Measurements from ENCODE around the gene FAM13A.

- TF ChIP-seq CTCF (tag by site-specific recombination; IDR thresholded peaks at IDR 0.05) (no peak), YY1 (tag by site-specific recombination; IDR thresholded peaks at IDR 0.05) (no peak), ZNF704 (tag by site-specific recombination; IDR thresholded peaks at IDR 0.05) (no peak), TCF7L2 (IDR thresholded peaks at IDR 0.05; ENCODE audit: borderline replicate concordance, low read depth, low read length) (no peak), ZNF544 (tag by site-specific recombination; IDR thresholded peaks at IDR 0.05) (no peak), ZNF211 (tag by site-specific recombination; IDR thresholded peaks at IDR 0.05; ENCODE audit: low read depth) (no peak), ZNF777 (tag by site-specific recombination; IDR thresholded peaks at IDR 0.05; ENCODE audit: borderline replicate concordance) (no peak), ZNF274 (IDR thresholded peaks at IDR 0.05; ENCODE audit: low read length) (no peak), ZNF274 (tag by site-specific recombination; IDR thresholded peaks at IDR 0.05; ENCODE audit: borderline replicate concordance) (no peak)
These were observed 247.3 kb downstream of the FAM13A start for GRCh38 chr4:88809576-88810219.
